Colonic mucosa (tissue), 4 donors: ENCODE measurements around the gene DHRS3. TPM values are rescaled to one million over a fixed set of nuclear protein-coding genes. Genes with fewer than 3 reads are reported as not detected.
"Not testable (repeated sequence)": the region's sequence is repeated elsewhere in the genome, so short reads cannot be mapped to it uniquely, and the experiment has no call there.

Source experiments
- DNase-seq: peaks from one replicate; pipeline ENCODE4 v3.0.0-alpha.2; 2020
- H3K27ac ChIP-seq: fragments of 200-600 bp; one replicate; pipeline ENCODE4 v1.8.0; 2021
- H3K27me3 ChIP-seq: fragments of 200-600 bp; one replicate; pipeline ENCODE4 v1.8.0; 2021
- H3K36me3 ChIP-seq: fragments of 200-600 bp; one replicate; pipeline ENCODE4 v1.8.0; 2021
- H3K4me1 ChIP-seq: fragments of 200-600 bp; one replicate; pipeline ENCODE4 v1.8.0; 2021; ENCODE audit warnings: mild to moderate bottlenecking
- H3K4me3 ChIP-seq: fragments of 200-600 bp; one replicate; pipeline ENCODE4 v1.8.0; 2021
- H3K9ac ChIP-seq, 2 donors: one replicate each; pipeline ENCODE4 v1.7.0; 2013; ENCODE audit warnings: control low read depth in 2 of 2, low read depth in 2 of 2, low read length in 2 of 2
- H3K9me3 ChIP-seq: fragments of 200-600 bp; one replicate; pipeline ENCODE4 v1.8.0; 2021
- CTCF ChIP-seq: fragments of 200-600 bp; IDR thresholded peaks from one replicate; pipeline ENCODE4 v1.8.0; 2022; ENCODE audit warnings: antibody characterized with exemption, mild to moderate bottlenecking
- intact Hi-C: fragments of 100-400 bp; cut with DNase I; formaldehyde crosslinking; loops from one replicate; pipeline ENCODE4 v1.14.1; 2022
- total RNA-seq, 2 donors: library from RNA; stranded (reverse); fragmentation: NEBNext Ultra II Directional in 1 of 2; extraction: Animal tissue kit (Norgen Biotek cat#: 25700) in 1 of 2; gene quantifications; one replicate each; pipeline ENCODE4 v1.2.1, GENCODE V29; 2021
- donor health status: healthy.
- donor health status: DM: no; HTN: no; CAD: no.
- donor health status: DM: no; HTN: no; CAD: no.

DHRS3 gene
- total RNA-seq, 2 donors from 2014 or later: 69.6 to 120 TPM

DNA sequence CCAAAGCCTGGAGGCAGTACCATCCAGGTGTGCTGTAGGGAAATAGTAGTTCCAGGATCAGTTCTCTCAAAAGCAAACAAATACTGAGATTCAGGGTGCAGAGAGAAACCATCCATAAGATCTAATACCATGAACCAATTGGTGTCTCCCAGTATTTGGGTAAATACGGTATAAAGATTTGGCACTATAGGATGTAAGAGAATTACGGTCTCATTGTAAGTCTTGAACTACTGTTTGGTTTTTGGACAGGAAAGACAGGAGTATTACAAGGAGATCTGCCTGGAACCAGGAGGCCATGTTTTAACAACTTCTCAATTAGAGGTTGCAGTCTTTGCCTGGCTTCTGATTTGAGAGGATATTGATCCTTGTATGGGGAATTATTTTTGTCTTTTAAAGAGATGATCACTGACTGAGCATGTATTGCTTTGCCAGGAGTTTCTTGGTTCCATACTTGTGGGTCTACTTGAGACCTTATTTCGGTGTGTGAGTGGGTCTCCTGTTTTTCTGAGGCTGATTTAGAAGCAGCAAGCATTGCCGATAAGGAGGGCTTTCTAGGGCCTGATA lies 36.1 kb upstream of the DHRS3 start:
- H3K36me3 ChIP-seq: no peaks in the 10 kb centered on the region
- H3K27ac ChIP-seq: no peak overlapping the region
- intact Hi-C loops: loop anchor here (10.0 kb wide), 1 partner anchor 339 kb away; no protein-coding TSS in a partner anchor
- H3K9me3 ChIP-seq: no peaks in the 10 kb centered on the region
- no peaks in the 10 kb centered on the region for H3K27me3 ChIP-seq
- H3K9ac ChIP-seq: no peak overlapping the region
- no peaks in the 10 kb centered on the region for H3K4me1 ChIP-seq
- DNase-seq: no peak
- H3K4me3 ChIP-seq: no peak overlapping the region
- TF ChIP-seq CTCF: no peak

DNA sequence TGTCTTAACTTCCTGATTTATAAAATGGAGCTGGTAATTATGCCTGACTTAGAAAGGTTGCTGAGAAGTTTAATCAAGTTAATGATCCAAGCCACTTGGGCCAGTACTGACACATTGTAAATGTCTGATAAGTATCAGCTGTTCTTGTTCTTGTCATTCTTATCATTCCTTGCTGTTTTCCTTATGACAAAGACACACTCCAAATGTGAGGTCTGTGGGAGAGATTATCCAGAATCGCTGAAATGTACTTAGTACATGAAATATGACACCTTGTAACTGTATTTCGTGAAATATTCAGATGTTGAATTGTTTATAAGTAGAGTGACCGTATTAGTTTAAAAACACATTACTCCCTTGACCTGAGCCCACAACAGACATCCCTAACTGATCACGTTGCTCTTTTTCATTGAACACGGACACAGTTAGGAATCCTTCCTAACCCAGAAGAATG lies 32.0 kb upstream of the DHRS3 start:
- intact Hi-C loops: loop anchor here (10.0 kb wide), 1 partner anchor 335 kb away; no protein-coding TSS in a partner anchor
- H3K27ac ChIP-seq: no peak overlapping the region
- DNase-seq: no peak

DNA sequence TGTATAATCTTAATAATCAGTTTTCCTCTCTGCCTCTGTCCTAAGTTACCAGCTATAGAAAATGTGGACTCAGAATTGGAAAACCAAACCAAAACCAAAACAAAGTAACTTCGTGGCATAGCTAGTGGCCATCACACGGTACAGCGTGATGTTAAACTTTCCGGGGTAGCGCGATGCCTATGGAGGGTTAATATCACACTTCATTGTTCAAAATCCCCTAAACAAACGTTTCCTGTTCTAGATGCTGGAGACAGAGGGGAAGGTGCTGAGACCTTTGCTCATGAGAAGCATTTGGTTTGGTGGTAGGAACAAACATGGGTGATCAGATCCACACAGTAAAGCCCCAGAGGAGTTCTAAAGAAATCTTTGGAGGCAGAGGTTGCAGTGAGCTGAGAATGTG lies 30.7 kb upstream of the DHRS3 start:
- H3K4me1 ChIP-seq: no peaks in the 10 kb centered on the region
- intact Hi-C loops: no loop called here
- H3K9me3 ChIP-seq: no peaks in the 10 kb centered on the region
- TF ChIP-seq CTCF: no peak
- no peaks in the 10 kb centered on the region for H3K27me3 ChIP-seq
- H3K27ac ChIP-seq: no peak overlapping the region
- no peak for DNase-seq
- no peak overlapping the region for H3K4me3 ChIP-seq
- H3K9ac ChIP-seq: no peak overlapping the region
- H3K36me3 ChIP-seq: no peaks in the 10 kb centered on the region

More for the DNA sequence above, 32.0 kb upstream of the DHRS3 start:
- H3K4me1 ChIP-seq: no peaks in the 10 kb centered on the region
- TF ChIP-seq CTCF: no peak
- H3K9me3 ChIP-seq: no peaks in the 10 kb centered on the region
- no peak overlapping the region for H3K4me3 ChIP-seq
- no peak overlapping the region for H3K9ac ChIP-seq
- H3K27me3 ChIP-seq: no peaks in the 10 kb centered on the region
- H3K36me3 ChIP-seq: no peaks in the 10 kb centered on the region

DNA sequence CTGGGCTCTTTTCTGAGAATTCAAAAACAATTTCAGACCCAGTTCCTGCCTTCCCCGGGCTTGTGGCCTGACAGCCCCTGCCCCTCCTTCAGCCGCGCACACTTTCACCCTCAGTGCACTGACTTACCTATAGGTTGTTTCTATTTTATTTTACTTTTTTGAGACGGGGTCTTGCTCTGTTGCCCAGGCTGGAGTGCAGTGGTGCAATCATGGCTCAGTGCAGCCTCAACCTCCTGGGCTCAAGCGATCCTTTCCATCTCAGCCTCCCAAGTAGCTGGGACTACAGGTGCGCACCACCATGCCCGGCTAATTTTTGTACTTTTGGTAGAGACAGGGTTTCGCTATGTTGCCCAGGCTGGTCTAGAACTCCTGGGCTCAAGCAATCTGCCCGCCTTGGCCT lies 27.4 kb upstream of the DHRS3 start:
- H3K9ac ChIP-seq, H3K36me3 ChIP-seq, intact Hi-C loops, H3K27ac ChIP-seq, H3K9me3 ChIP-seq, DNase-seq, H3K27me3 ChIP-seq, H3K4me1 ChIP-seq, H3K4me3 ChIP-seq: not testable (repeated sequence)

DNA sequence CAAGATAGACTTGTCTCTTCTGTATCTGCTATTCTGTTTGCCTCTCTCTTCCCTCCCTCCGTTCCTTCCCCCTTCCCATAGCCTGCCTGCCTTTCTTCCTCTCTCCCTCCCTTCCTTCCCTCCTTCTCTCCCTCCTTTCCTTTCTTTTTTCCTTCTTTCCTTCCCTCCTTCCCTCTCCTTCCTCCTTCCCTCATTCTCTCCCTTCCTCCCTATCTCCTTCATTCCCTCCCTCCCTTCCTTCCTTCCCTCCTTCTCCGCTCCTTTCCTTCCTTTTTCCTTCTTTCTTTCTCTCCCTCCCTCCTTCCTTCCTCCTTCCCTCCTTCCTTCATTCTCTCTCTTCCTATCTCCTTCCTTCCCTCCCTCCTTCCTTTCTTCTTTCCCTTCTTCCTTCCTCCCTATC lies 26.8 kb upstream of the DHRS3 start:
- TF ChIP-seq CTCF: no peak
- Histone ChIP-seq H3K9ac (no peak overlapping the region), H3K4me1 (no peaks in the 10 kb centered on the region), H3K4me3 (no peak overlapping the region), H3K27ac (no peak overlapping the region), H3K36me3 (no peaks in the 10 kb centered on the region), H3K27me3 (no peaks in the 10 kb centered on the region), H3K9me3 (no peaks in the 10 kb centered on the region)
- no peak for DNase-seq
- intact Hi-C loops: no loop called here

DNA sequence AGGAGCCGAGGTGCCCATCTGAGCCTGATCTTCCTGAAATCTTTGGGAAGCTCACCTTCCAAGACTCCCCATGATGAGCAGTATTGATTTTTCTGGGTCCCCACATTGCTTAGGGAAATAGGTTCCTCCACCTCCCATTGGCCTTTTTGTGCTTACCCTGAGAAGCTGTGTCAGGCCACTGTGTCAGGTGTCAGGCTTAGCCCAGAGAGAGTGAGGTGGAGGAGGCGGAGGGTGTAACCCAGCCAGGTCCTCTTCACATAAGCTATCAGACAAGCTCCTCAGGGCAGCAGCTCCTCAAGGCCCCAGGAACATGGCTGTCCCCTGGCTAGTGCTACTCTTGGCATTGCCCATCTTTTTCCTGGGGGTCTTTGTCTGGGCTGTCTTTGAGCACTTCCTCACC lies 26.2 kb upstream of the DHRS3 start:
- no peak overlapping the region for H3K9ac ChIP-seq
- no peak for DNase-seq
- no peaks in the 10 kb centered on the region for H3K9me3 ChIP-seq
- H3K4me3 ChIP-seq: no peak overlapping the region
- H3K27ac ChIP-seq: no peak overlapping the region
- TF ChIP-seq CTCF: no peak
- intact Hi-C loops: no loop called here
- H3K27me3 ChIP-seq: no peaks in the 10 kb centered on the region
- no peaks in the 10 kb centered on the region for H3K36me3 ChIP-seq
- no peaks in the 10 kb centered on the region for H3K4me1 ChIP-seq
